ENCODE data around the gene SEPTIN10.

- TF ChIP-seq CTCF (conservative IDR thresholded peaks at IDR 0.05 in 1 of 2, IDR thresholded peaks at IDR 0.05 in 1 of 2; ENCODE audit: extremely low read depth in 1 of 2, insufficient read depth in 1 of 2, low read depth in 1 of 2, low read length in 2 of 2) (no peak), EZH2 (IDR thresholded peaks at IDR 0.05; ENCODE audit: borderline replicate concordance, low read length) (no peak)
Observed at GRCh38 chr2:109531221-109531620, 82.5 kb downstream of the SEPTIN10 start.

Measured in mammary epithelial cell (primary cell).